Thyroid gland (tissue), 4 donors: Measurements from ENCODE around the gene ZNF554. TPM values are rescaled to one million over a fixed set of nuclear protein-coding genes. Genes with fewer than 3 reads are reported as not detected.
A peak's percentile ranks its signal among the peaks of the same experiment; 100 is the strongest.
"Not testable (repeated sequence)": the region's sequence is repeated elsewhere in the genome, so short reads cannot be mapped to it uniquely, and the experiment has no call there.

Experiments
- DNase-seq, 2 donors: peaks; one replicate each; pipeline ENCODE4 v3.0.0-alpha.2; 2019
- H3K27ac ChIP-seq, 3 donors: fragments of 200-600 bp; sonication (generic); 1 replicate in 2 of 3; 2 replicates in 1 of 3; pipeline ENCODE4 v1.5.1; 2016 to 2019; ENCODE audit warnings: mild to moderate bottlenecking in 1 of 3, moderate library complexity in 1 of 3
- H3K27me3 ChIP-seq: fragments of 200-600 bp; sonication (generic); one replicate; pipeline ENCODE4 v1.5.1; 2019
- H3K36me3 ChIP-seq, 2 donors: fragments of 200-600 bp; sonication (generic); one replicate each; pipeline ENCODE4 v1.5.1; 2016 to 2019
- H3K4me1 ChIP-seq, 2 donors: fragments of 200-600 bp; sonication (generic); one replicate each; pipeline ENCODE4 v1.5.1; 2017 to 2019
- H3K4me3 ChIP-seq, 3 donors: fragments of 200-600 bp; sonication (generic); replicated peaks in 1 of 3; 1 replicate in 2 of 3; 2 replicates in 1 of 3; pipeline ENCODE4 v1.5.1; 2016; ENCODE audit warnings: mild to moderate bottlenecking in 1 of 3
- H3K9me3 ChIP-seq: fragments of 200-600 bp; sonication (generic); one replicate; pipeline ENCODE4 v1.5.1; 2017
- CTCF ChIP-seq, 6 experiments: fragments of 200-600 bp in 3 of 6; fragments of 450-650 bp in 3 of 6; sonication (generic) in 3 of 6; IDR thresholded peaks; one replicate each; pipeline ENCODE4 v1.5.1; 2016 to 2019; ENCODE audit warnings: antibody characterized with exemption in 6 of 6, mild to moderate bottlenecking in 2 of 6, inconsistent platforms in 1 of 6, moderate library complexity in 1 of 6
- POLR2A ChIP-seq, 2 donors: fragments of 450-650 bp; IDR thresholded peaks; one replicate each; pipeline ENCODE4 v1.6.1; 2017; ENCODE audit warnings: antibody characterized with exemption in 2 of 2, mild to moderate bottlenecking in 2 of 2, moderate library complexity in 1 of 2
- WGBS, 2 donors: methylation state at CpG; one replicate each; pipeline ENCODE4 v1.1.5; 2017; 5-methylcytosine and 5-hydroxymethylcytosine counted together
- intact Hi-C: fragments of 100-400 bp; cut with DNase I; formaldehyde crosslinking; loops from one replicate; pipeline ENCODE4 v1.15.1; 2023
- total RNA-seq, 4 donors: library from RNA; depleted of rRNA; stranded (reverse); fragments of >200 nt; gene quantifications; one replicate each; pipeline ENCODE4 v1.2.3, GENCODE V29; 2016

The ZNF554 gene
- total RNA-seq, 4 donors from 2014 or later: 4.9 to 9.2 (median 6.2) TPM

GRCh38 chr19:2867025-2867991 is 47.6 kb downstream of the ZNF554 start, which contains the start of gene ZNF556:
Gene ZNF556 (plus strand): TSS chr19:2867335. CDS start chr19:2867422, 87 bp downstream.
- Histone ChIP-seq H3K27me3 (no peaks in the 10 kb centered on the region), H3K4me1 (no peaks in the 10 kb centered on the region), H3K9me3 (no peaks in the 10 kb centered on the region), H3K4me3 (no peak within 1 kb of the TSS), H3K36me3 (no peaks in the 10 kb centered on the region), H3K27ac (no peak within 1 kb of the TSS)
- TF ChIP-seq POLR2A (IDR thresholded peaks at IDR 0.05): no peak
- no peak for TF ChIP-seq CTCF (IDR thresholded peaks at IDR 0.05)
- intact Hi-C loops: no loop called here
- DNase-seq: no peak
- WGBS, 2 donors: 77 to 82% methylated on average over 28 to 36 of the region's 36 CpGs

- Histone ChIP-seq H3K4me3 (no peak overlapping the region), H3K4me1 (no peaks in the 10 kb centered on the region), H3K27me3 (no peaks in the 10 kb centered on the region), H3K9me3 (no peaks in the 10 kb centered on the region), H3K36me3 (no peaks in the 10 kb centered on the region), H3K27ac (no peak overlapping the region)
- intact Hi-C loops: loop anchor here (5.0 kb wide), 1 partner anchor 222 kb away; no protein-coding TSS in a partner anchor
- DNase-seq: no peak
- WGBS, 2 donors: 83 to 91% methylated on average over 10 of the region's 10 CpGs
- TF ChIP-seq POLR2A (IDR thresholded peaks at IDR 0.05) (no peak), CTCF (IDR thresholded peaks at IDR 0.05) (no peak)
These were observed 50.0 kb downstream of the ZNF554 start for GRCh38 chr19:2869618-2870017.

- not testable (repeated sequence) for H3K4me1 ChIP-seq, H3K9me3 ChIP-seq, H3K4me3 ChIP-seq, H3K27me3 ChIP-seq, H3K27ac ChIP-seq, H3K36me3 ChIP-seq
- intact Hi-C loops: loop anchor here (5.0 kb wide), 1 partner anchor 225 kb away; no protein-coding TSS in a partner anchor
- 11 to 15% methylated on average over 7 of the region's 11 CpGs for WGBS, 2 donors
- peak; percentile 10 to 42 for DNase-seq
- peak in 4 of 6 experiments; percentile 18 to 73 (median 52) for TF ChIP-seq CTCF (IDR thresholded peaks at IDR 0.05)
These were observed 52.5 kb downstream of the ZNF554 start for GRCh38 chr19:2872175-2872574.

- no peak overlapping the region for H3K4me3 ChIP-seq
- intact Hi-C loops: no loop called here
These were observed 58.0 kb downstream of the ZNF554 start for GRCh38 chr19:2877398-2878331.

More at GRCh38 chr19:2877398-2878331, 58.0 kb downstream of the ZNF554 start:
- WGBS, 2 donors: 87 to 91% methylated on average over 32 of the region's 32 CpGs
- Histone ChIP-seq H3K4me1 (no peaks in the 10 kb centered on the region), H3K9me3 (no peaks in the 10 kb centered on the region), H3K36me3 (no peaks in the 10 kb centered on the region), H3K27ac (no peak overlapping the region), H3K27me3 (no peaks in the 10 kb centered on the region)
- TF ChIP-seq CTCF (IDR thresholded peaks at IDR 0.05) (no peak), POLR2A (IDR thresholded peaks at IDR 0.05) (no peak)
- no peak for DNase-seq
